Measurements from ENCODE around the gene ZNF570.

The ZNF570 gene

GRCh38 chr19:37468961-37469777 lies at the start of gene ZNF570:
Gene ZNF570, plus strand, starts transcription at chr19:37469356. Its CDS starts 999 bp downstream, at chr19:37470355.
- peak; percentile 88 to 92 for DNase-seq

GRCh38 chr19:37452500-37453245 lies 16.5 kb upstream of the ZNF570 start:
- DNase-seq, result no peak

- DNase-seq, result no peak
Observed at GRCh38 chr19:37466277-37466797, 2.8 kb upstream of the ZNF570 start.

- DNase-seq, result peak; percentile 93
Observed at GRCh38 chr19:37466798-37467607, 2.2 kb upstream of the ZNF570 start, which contains the start of gene ZNF569. Gene ZNF569, minus strand, starts transcription at chr19:37467444. Its CDS starts 22,523 bp downstream, at chr19:37444921.

DNA sequence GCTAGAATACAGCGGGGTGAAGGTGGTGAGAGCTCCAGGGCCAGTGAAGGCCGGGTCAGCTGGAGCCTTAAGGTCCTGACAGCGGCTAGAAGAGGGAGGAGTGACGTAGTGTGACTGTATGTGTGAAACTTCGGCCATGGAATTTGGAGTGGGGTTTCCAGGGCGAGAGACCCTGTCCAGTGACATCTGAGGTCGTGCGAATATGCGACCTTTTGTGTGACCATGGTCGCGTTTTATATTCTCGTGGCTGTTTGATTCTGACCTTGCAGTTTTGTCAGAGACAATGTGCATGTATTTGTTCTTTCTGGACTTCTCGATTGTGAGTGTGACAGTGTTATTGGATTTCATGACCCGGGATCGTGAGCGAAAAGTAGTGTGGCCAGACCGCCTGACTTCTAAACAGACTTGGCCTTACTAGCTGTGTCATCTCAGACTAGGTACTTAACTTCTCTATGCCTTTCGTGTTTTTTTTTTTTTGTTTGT lies 1.5 kb upstream of the ZNF570 start:
- no peak for DNase-seq

GRCh38 chr19:37470216-37470615 lies 1.1 kb downstream of the ZNF570 start:
- DNase-seq, result no peak

- DNase-seq, result no peak
Observed at GRCh38 chr19:37472165-37472564, 3.0 kb downstream of the ZNF570 start.

DNA sequence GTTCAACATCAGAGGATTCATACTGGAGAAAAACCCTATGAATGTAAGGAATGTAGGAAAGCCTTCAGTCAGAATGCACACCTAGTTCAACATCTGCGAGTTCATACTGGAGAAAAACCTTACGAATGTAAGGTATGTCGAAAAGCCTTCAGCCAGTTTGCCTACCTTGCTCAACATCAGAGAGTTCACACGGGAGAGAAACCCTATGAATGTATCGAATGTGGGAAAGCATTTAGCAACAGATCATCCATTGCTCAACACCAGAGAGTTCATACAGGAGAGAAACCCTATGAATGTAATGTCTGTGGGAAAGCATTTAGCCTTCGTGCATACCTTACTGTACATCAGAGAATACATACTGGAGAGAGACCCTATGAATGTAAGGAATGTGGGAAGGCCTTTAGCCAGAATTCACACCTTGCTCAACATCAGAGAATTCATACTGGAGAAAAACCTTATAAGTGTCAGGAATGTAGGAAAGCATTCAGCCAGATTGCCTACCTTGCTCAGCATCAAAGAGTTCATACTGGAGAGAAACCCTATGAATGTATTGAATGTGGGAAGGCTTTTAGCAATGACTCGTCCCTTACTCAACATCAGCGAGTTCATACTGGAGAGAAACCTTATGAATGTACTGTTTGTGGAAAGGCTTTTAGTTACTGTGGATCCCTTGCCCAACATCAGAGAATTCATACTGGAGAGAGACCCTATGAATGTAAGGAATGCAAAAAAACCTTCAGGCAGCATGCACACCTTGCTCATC lies 15.4 kb downstream of the ZNF570 start:
- no peak for DNase-seq

DNA sequence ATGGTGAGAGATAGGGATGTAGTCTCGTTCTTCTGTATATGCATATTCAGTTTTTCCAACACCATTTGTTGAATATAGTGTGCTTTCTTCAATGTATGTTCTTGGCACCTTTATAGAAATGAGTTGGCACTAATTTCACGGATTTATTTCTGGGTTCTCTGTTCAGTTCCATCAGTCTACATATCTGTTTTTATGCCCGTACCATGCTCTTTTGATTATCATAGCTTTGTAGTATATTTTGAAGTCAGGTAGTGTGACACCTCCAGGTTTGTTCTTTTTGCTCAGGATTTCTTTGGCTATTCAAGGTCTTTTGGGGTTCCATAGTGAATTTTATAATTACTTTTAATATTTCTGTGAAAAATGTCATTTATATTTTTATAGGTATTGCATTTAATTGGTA lies 23.1 kb downstream of the ZNF570 start:
- no peak for DNase-seq

- DNase-seq, result no peak
Observed at GRCh38 chr19:37505958-37506386, 36.8 kb downstream of the ZNF570 start.

DNA sequence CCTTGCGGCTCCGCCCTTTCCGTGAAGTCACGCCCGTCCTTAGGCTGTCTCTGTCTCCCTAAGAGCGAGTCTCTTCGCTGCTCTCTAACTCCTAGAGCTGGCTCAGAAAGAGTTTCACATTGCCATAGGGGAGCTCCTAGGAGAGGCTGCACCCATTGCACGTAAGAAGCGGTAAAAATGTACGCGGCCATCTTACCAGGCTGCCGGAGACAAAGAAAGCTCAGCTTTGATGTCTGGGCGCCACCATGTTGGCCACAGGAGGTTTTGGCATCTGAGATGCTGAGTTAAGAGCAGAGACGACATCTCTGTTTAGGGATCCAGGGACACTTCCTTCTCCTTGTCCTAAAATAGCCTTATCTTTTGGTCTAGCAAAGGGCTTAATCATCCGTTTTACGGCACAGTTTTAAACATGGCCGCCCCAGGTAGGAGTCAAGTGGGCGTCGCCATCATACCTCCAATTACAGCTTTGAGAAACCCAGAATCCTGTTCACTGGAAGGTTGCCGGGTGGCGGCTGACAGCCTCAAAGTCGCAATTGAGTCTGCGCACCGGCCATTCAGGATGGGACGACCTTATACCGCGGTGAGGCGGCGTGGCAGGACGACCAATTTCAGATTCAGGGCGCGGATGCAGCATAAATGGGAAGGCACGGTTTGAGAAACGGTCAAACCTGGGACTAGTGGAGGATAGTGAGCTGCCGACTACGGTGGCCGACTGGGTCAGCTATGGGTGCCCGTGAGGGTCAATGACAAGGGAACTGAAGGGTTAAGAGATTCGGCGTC lies 37.4 kb downstream of the ZNF570 start, which contains the start of gene ZNF793:
Gene ZNF793, plus strand, starts transcription at position 553 of the 780 bp plus-strand sequence. CDS start 16,501 bp downstream, outside the sequence.
- DNase-seq, result peak; percentile 89 to 90

DNA sequence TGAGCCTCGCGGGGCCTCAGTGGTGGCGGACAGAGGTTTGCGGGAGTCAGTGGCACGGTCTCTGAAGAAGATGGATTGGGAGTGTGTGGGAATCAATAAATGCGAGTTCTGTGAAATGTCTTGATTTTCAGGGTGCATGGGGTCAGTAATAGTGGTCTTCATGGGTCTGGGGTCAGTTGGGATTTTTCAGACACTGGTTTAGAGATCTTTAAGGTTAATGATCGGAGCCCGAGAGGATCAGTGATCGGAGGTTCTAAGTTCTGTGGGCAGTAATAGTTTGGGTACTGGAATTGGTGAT lies 38.0 kb downstream of the ZNF570 start:
- no peak for DNase-seq

GRCh38 chr19:37511186-37511585 lies 42.0 kb downstream of the ZNF570 start:
- no peak for DNase-seq

DNA sequence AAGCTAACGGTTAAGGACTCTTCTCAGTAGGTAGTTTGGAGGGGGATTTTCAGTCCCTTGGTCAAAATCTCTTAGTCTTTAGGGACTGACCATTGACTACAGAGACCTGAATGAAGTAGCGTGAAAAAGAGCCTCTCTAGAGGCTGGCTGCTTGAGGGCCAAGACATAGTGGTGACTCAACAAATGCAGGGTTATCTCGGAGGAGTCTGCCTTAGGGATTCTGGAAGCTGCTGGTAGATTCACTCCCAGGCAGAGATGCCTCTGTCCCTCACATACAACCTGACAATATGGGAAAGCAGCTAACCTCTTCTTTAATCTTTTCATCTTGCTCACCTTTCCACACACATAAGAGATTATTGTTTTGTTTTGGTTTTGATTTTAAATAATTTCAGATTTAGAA lies 42.7 kb downstream of the ZNF570 start:
- no peak for DNase-seq

DNA sequence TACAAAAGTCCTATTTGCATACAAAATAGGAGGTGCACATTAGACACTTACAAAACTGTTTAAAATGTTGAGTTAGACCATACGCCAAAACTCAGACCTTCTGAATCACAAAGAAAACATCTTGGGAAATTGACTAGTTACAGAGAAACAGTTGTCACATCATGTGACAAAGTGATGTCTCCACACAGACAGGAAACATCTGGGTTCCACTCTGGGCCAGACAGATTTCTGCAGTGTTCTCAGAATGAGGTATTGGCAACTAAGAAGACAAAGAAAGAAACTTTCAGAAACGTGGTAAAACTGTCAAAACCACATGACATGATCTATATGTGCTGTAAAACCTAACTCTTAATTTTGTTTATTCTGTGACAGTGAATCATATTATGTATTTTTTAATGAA lies 44.2 kb downstream of the ZNF570 start:
- DNase-seq, result peak in 1 of 2 donors; percentile 13

- no peak for DNase-seq
Observed at GRCh38 chr19:37519890-37520289, 50.7 kb downstream of the ZNF570 start.

DNA sequence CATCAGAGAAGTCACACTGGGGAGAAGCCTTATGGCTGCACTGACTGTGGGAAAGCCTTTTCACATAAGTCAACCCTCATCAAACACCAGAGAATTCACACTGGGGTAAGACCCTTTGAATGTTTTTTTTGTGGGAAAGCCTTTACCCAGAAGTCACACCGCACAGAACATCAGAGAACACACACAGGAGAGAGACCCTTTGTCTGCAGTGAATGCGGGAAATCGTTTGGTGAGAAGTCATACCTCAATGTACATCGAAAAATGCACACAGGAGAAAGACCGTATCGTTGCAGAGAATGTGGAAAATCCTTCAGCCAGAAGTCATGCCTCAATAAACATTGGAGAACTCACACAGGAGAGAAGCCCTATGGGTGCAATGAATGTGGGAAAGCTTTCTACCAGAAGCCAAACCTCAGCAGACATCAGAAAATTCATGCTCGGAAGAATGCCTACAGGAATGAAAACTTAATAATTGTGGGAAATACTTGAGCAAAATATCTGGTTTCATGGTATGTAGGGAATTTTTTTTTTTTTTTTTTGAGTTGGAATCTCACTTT lies 68.3 kb downstream of the ZNF570 start:
- DNase-seq, result no peak

Data from CD4-positive, alpha-beta T cell treated with Interleukin-4 for 1 hour (primary cell).